Stimulated activated CD4-positive, alpha-beta T cell treated with anti-CD3 and anti-CD28 coated beads, Interleukin-12 subunit alpha, Interleukin-12 subunit beta, amount 100 ng/mL, for 48 hours (primary cell): ENCODE data around the gene OR52N4.
"Not testable (repeated sequence)": the region's sequence is repeated elsewhere in the genome, so short reads cannot be mapped to it uniquely, and the experiment has no call there.

Experiments used
- DNase-seq, 3 donors: peaks; one replicate each; pipeline ENCODE4 v3.0.0-alpha.2; 2020; ENCODE audit warnings: low read depth in 2 of 3, low spot score in 1 of 3

The OR52N4 gene

DNA sequence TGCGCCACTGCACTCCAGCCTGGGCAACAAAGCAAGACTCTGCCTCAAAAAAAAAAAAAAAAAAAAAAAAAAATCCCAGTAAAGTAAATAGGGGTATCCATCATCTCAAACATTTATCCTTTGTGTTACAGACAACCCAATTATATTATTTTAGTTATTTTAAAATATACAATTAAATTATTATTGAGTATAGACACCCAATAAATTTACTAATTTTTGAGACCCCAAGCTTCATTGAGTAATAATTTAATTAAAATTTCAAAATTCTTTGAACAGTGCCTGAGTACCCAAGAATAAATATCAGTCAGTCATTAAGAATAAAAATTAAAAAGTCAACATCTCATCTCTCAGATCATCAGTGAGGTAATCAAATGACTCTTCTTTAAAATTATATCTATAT, at the start of gene OR52N4:
TSS of gene OR52N4 (plus strand) at position 301 of the 400 bp plus-strand sequence. CDS start 498 bp downstream, outside the sequence.
- DNase-seq, result no peak

DNA sequence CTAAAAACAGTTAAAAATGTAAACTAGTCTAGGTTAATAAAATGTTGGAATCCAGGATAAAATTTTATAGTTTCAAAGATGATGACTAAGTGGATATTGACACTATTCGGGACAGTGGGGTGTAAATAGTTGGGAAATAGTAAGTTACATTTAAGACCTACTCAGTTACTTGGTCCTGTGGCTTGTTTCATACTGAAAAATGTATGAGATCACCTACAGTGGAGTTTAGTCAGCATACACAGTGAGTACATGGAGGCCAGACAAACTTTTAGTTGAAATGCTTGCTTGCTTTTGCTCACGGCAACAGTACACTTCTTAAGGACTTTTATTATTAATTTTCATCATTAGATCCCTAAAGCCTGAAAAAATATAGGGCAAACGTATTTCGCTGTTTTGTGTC, 48.4 kb upstream of the OR52N4 start:
- DNase-seq, result no peak

DNA sequence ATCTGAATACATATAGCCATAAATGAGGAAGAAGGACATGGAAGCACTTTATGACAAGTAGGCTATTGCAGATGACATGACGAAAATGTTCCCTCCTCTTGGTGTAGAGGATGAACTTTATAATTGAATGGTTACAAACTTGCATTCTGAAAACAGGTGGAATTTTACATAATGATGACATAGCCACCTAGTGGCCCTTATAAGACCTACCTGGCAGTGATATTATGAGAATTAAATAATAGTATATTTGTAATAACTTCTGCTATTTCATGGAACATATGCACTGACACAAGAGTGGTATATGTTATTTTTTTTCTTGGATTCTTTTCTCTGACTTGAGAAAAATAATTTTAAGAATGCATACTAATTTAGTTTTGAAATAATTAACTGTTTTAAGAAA, 41.5 kb upstream of the OR52N4 start:
- no peak for DNase-seq

DNA sequence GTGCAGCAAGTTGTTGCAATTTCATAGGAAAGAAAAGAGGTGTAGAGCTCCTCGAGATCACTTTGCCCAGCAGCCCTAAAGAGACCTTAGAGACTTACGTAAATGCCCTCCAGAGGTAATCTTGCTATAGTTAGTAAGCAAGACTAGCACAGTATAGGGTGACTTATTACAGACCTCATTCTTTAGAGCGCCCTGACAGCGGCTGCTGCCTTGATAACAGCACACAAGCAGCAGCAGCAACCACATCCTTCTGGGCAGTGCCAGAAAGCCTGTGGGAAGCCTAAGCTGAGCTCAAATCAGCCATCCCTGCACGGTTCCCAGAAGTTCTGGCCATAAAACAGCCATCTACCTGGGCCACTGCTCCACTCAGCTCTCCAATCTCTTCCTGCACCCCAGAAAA, 40.3 kb upstream of the OR52N4 start:
- DNase-seq, result no peak

DNA sequence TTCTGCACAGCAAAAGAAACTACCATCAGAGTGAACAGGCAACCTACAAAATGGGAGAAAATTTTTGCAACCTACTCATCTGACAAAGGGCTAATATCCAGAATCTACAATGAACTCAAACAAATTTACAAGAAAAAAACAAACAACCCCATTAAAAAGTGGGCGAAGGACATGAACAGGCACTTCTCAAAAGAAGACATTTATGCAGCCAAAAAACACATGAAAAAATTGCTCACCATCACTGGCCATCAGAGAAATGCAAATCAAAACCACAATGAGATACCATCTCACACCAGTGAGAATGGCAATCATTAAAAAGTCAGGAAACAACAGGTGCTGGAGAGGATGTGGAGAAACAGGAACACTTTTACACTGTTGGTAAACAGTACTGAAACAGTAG, 37.5 kb upstream of the OR52N4 start:
- DNase-seq, result not testable (repeated sequence)

DNA sequence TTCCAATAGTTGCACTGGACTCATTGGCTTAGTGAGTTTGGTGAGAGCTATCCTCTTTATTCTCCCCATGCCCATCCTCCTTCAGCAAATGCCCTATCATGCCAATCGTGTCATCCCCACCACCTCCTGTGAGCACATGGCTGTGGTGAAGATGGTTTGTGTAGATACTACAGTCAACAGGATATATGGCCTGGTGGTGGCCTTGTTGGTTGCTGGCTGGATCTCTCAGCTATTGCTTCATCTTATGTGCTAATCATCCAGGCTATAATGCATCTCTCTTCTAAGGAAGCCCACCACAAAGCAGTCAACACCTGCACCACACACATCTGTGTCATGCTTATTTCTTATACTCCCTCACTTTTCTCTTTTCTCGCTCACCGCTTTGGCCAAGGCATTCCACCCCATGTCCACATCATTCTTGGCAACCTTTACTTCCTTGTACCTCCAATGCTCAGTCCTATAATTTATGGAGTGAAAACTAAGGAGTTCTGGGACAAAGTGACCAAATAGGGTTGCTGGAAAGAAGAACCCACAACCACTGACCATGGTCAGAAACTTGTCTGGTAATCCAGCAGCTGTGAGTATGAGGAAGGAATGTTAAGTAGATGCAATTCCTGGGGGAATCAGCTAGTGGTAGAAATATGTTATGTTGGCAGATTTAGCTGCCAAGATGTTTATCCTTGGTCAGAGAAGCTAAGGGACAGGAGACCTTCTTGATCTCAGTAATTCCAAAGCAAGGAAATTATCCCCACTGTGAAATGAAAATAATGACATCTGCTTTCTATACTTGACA, 34.1 kb upstream of the OR52N4 start:
- DNase-seq, result no peak

DNA sequence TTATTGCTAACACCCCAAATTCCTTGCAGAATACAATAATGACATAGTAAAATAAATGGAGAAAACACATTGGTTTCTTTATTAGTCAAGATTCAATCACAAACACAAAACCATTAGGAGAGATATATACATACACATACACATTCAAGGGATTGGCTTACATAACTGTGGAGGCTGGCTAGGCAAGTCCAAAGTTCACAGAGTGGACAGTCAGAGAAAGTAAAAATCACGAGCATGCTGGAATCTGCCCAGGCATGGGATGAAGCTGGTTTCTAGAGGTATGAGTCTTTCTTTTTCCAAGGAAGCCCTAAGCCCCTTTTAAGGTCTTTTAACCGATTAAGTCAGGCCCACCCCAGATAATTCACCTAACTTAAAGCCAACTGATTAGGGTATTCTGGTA, 31.4 kb upstream of the OR52N4 start:
- no peak for DNase-seq

DNA sequence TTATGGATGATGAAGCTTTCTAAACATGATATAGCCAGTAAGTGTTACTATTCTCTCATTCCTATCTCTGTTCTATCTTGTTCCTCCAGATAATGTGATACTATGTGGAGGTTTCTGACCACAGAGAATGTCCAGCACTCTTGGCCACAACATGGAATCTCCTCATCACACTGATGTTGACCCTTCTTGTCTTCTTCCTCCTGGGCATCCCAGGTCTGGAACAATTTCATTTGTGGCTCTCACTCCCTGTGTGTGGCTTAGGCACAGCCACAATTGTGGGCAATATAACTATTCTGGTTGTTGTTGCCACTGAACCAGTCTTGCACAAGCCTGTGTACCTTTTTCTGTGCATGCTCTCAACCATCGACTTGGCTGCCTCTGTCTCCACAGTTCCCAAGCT, 27.7 kb upstream of the OR52N4 start:
- DNase-seq, result no peak

DNA sequence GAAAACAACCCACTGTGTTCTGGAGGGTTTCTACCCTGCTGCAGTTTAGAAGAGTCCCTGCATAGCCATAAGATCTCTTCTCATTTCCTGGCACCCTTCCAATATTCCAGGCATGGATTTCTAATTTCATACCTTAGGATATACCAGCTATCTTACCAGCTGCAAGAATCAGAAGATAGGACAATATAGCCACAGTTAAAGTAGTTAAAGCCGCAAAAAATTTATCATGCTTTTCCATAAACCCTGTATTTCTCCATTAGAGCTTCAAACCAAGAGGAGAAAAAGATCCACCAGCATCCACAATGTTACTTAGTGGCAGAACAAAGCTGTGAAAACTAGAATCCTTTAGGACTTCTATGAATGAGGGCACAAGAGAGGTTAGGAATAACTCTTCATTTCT, 26.4 kb upstream of the OR52N4 start:
- no peak for DNase-seq

DNA sequence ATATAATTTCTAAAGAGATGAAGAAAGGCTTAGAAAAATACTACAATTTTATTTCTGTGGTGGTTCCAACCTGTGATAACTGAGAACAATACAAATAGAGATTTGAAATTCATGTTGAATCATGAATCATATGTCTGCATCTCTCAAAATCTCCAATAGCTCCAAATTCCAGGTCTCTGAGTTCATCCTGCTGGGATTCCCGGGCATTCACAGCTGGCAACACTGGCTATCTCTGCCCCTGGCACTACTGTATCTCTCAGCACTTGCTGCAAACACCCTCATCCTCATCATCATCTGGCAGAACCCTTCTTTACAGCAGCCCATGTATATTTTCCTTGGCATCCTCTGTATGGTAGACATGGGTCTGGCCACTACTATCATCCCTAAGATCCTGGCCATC, 17.6 kb upstream of the OR52N4 start, which contains the start of gene OR56B1:
TSS of gene OR56B1 (plus strand) at position 53 of the 400 bp plus-strand sequence. CDS start at position 122, 69 bp downstream.
- DNase-seq, result no peak

DNA sequence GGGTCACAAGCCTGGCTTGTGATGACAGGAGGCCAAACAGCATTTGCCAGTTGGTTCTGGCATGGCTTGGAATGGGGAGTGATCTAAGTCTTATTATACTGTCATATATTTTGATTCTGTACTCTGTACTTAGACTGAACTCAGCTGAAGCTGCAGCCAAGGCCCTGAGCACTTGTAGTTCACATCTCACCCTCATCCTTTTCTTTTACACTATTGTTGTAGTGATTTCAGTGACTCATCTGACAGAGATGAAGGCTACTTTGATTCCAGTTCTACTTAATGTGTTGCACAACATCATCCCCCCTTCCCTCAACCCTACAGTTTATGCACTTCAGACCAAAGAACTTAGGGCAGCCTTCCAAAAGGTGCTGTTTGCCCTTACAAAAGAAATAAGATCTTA, 17.0 kb upstream of the OR52N4 start:
- no peak for DNase-seq

DNA sequence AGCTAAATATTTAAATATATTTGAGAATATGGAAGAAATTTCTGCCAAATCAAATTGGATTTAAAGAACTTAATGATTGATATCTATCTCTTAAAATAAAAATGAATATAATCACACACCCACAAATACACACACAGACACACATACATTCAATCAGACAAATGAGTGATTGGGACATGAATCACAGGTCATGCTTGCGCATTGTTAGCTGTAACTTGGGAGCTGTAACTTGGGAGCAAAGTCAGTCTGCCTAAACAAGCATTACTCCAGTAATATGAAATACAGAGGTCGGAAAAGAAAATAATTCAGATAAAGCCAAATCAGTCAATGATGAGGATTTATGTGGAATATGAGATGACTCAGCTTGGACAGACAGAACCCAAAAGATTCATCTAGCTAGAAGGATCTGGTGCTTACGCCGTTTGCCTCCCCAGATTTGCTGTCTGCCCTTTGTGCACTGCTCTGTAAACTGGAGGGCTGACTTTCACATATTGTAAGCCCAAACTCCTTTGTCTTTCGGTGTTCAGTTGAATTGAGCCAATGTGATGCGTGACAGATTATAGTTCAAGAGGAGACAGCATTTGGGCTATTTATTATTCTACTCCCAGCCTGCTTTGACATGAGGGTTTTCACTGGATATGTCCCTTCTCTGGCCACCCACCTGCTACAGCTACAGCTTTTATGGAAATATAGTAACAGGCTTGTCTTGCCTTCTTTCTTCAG, 16.2 kb upstream of the OR52N4 start:
- DNase-seq, result no peak

DNA sequence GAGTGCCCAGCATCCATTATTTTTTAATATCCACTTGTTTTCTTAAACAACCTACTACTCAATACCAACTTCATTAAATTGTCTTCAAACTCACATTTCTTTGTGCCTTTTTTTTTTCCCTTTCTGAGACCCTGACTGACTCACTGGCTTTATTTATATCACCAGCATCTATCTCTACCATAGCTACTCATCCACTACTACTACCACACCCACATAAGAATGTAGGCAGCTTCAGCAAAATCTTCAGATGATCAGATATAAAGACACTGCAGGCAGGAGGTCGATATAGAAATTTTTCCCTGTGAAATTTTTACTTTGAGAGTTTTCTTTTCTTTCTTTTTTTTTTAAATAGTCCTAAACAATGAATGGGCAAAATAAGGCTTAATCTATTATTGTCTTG, 15.6 kb upstream of the OR52N4 start:
- DNase-seq, result no peak

DNA sequence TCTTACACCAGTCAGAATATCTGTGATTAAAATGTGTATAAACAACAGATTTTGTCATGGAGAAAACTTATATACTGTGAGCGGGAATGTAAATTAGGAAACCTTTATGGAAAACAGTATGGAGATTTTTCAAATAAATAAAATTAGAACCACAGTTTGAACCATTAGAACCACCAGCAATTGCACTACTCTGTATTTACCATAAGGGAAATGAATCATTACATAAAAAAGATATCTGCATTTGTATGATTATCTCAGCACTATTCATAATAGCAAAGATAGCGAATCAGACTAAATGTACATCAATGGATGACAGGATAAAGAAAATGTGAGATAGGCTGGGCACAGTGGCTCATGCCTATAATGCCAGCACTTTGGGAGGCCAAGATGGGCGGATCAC, 7.4 kb upstream of the OR52N4 start:
- no peak for DNase-seq

DNA sequence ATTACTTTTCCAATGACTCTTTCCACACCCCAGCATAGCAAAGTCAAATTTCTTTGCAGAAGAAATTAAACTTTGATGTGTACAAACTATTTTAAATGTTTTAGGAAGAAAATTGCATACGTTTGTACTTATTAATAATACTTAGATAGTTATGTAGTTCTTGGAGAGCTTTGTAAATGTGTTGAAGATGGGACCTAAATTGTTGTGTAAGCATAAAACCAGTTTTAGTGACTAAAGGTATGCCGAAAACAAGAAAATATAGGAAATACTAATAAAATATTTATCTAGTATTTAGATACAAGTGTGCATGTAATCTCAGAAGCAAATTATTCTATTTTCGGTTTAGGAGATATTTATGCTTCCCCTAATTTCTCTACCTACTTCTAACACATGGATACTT, 4.2 kb upstream of the OR52N4 start:
- DNase-seq, result no peak

DNA sequence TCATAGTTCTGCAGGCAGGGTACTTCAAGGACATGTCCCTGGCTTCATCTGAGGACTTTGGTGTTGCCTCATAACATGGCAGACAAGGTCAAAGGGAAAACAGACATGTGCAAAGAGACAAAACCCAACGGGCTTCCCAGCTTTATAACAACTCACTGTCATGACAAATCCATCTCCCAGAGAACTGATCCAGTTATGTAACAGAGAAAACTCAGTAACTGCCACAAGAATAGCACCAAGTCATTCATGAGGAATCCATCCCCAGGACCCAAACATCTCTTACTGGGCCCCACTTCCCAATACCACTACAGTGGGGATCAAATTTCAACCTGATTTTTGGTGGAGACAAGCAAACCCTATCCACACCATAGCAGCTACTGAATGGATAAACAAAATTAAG, 13.0 kb downstream of the OR52N4 start:
- no peak for DNase-seq

DNA sequence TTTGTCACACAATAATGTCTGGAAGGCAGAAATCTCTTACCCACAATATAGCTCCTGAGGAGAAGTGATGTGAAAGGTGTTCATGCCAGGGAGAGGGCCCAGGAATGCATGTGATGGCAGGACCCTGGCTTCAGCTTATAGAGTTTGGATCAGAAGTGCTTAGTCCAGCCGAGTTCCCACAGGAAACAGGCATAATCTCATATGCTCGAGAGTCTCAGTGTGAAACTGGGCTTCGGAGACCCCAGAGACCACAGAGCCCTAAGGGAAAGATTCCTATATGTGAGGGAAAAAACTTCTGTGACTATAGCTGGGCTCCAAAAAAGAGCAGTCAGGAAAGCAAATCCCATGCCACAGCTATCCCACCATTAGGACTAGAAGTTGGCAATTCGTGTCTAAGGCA, 29.2 kb downstream of the OR52N4 start, which contains the start of gene OR52N5:
TSS of gene OR52N5 (minus strand) at position 101 of the 400 bp plus-strand sequence. CDS start 4,721 bp downstream, outside the sequence.
- no peak for DNase-seq

DNA sequence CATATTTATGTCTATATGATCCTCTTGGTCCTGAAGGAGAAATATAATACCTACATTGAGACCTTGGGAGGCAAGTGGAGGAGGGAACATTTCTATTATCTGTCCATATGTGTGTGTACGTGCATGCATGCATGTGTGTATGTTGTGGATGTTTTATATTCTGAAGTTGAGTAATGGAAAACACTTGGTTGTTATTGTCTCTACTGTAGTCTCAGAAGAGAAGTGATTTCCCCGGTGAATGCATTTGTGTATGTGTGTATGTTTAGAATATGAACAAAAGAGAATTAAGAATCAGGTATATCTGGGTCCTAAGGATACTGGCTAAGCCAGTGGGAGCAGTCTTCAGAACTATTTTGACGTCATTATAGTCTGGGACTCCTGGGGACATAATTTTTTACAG, 37.1 kb downstream of the OR52N4 start, which contains the start of gene OR52N1:
TSS of gene OR52N1 (minus strand) at position 101 of the 400 bp plus-strand sequence. CDS start 2,449 bp downstream, outside the sequence.
- no peak for DNase-seq

DNA sequence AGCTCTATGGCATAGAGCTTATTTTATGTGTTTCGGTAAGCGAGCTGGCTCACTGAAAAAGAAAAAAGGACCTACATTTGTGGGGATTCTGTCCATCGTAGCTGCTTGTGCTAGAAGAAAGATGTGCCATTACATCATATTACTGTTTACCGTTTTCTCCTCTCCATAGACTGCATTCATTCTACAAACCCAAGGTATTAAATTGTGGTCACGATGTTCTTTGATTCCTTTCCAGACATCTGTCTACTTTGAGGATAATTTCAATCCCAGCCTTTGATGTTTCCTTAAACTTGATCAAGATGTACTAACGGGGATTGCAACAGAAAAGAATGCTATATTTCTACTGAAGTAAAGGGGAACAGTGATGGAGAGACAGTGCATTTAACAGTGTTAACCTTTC, 42.5 kb downstream of the OR52N4 start:
- no peak for DNase-seq

DNA sequence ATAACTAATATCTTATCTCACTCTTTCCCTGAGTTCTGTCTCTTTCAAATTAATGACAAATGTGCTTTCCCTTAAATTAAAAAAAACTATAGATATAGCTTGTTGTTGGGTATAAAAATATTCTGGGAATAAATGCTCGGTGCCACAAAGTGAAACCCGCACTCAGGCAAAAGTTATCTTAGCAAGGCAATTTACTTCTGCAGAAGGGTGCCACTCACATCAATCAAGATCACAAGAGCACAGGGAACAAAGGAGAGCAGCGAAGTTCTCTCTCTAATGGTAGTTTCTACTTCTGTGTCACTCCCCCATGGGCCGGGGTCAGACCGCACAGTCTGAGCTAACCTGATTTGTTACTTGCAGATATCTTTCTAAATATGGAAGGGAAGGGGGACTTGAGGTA, 49.9 kb downstream of the OR52N4 start:
- no peak for DNase-seq
